ENCODE results near the gene GCHFR. TPM values are rescaled to one million over a fixed set of nuclear protein-coding genes. Genes with fewer than 3 reads are reported as not detected.

GCHFR gene
- total RNA-seq, 1 donor from 2014 or later, result 7.4 TPM

GRCh38 chr15:40754883-40755811 lies 8.7 kb upstream of the GCHFR start, which contains the start of gene RMDN3:
RMDN3 (minus strand) TSS chr15:40755254; CDS start chr15:40754783, 471 bp downstream.
- DNase-seq, result peak; percentile 92

GRCh38 chr15:40755812-40756208 lies 8.1 kb upstream of the GCHFR start:
- no peak for DNase-seq

GRCh38 chr15:40756938-40757337 lies 6.9 kb upstream of the GCHFR start:
- DNase-seq, result no peak

DNA sequence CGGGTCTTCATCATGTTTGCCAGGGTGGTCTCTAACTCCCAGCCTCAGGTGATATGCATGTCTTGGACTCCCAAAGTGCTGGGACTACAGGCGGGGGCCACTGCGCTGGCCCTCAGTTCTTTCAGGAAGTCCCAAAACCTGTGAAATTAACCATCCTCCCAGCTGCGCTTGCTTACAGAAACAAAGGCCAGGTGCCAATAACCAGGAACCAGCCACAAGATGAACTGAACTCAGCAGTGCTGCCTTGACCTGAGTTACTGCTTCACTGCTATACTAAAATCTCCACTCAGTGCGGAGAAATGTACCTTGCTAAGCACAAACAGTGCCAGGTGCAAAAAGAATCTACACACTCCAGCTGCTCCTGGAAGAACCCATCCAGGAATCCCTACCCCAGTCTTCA lies 3.9 kb upstream of the GCHFR start:
- no peak for DNase-seq

DNA sequence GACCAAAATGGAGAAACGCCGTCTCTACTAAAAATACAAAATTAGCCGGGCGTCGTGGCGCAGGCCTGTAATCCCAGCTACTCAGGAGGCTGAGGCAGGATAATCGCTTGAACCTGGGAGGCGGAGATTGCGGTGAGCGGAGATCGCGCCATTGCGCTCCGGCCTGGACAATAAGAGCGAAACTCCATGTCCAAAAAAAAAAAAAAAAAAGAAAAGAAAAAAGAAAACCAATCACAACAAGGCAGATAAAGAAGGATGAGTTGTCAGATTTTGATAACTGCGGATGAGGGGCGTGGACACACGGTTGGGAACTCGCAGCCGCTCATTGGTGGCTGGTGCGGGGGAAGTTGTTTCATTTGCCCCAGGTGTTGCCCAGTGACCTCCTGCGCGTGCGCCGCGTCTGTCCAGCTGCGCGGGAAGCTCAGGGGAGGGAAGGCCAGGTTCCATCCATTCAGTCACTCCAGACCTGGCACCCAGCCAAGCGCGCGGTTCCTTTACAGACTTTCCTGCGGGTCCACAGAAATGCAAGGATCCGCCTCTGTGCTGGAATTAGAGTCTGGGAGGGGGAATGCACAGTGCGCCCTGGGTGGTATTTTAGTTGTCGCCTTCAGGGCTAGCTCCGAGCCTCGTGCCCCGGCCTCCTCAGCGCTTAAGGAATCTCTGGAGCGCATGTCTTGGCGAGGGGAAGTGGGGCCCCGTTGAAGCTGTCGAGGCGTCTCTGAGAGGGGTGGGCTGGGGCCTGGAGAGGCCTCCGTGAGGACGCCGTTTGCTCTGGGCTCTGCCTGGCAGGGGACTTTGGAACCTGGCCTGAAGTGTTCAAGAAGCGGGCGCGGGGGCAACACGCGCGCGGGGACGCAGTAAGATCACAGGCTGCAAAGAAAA lies 708 bp upstream of the GCHFR start:
- peak; percentile 57 for DNase-seq

GRCh38 chr15:40764629-40765103 lies 798 bp downstream of the GCHFR start:
- peak; percentile 51 for DNase-seq

DNA sequence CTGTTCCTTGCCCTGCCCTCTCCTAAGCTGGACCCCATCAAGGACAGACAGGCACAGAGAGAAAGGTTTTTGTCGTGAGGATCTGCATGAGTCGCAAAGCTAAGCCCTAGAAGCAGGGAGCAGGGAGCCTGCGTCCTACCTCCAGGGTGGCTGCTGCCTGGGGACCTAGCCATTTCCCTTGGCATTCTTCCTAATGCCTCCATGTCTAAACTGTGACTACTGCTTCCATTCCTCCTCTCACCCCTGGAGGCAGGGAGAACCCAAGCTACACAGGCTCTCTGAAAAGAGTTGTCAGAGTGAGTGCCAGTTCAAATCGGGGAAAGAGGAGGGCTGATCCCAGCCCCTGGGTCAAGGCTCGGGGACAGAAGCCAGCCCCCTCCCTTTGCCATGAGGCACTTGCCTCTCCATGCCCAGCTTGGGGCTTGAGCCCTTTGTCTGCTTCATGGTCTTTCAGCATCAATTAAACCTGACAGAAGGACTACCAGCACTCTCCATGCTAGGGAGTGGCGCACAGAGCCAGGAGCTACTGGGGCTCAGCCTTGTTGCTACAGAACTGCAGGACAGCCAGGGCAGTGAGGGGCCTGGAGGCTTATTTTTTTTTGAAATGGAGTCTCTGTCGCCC lies 2.4 kb downstream of the GCHFR start:
- no peak for DNase-seq

DNA sequence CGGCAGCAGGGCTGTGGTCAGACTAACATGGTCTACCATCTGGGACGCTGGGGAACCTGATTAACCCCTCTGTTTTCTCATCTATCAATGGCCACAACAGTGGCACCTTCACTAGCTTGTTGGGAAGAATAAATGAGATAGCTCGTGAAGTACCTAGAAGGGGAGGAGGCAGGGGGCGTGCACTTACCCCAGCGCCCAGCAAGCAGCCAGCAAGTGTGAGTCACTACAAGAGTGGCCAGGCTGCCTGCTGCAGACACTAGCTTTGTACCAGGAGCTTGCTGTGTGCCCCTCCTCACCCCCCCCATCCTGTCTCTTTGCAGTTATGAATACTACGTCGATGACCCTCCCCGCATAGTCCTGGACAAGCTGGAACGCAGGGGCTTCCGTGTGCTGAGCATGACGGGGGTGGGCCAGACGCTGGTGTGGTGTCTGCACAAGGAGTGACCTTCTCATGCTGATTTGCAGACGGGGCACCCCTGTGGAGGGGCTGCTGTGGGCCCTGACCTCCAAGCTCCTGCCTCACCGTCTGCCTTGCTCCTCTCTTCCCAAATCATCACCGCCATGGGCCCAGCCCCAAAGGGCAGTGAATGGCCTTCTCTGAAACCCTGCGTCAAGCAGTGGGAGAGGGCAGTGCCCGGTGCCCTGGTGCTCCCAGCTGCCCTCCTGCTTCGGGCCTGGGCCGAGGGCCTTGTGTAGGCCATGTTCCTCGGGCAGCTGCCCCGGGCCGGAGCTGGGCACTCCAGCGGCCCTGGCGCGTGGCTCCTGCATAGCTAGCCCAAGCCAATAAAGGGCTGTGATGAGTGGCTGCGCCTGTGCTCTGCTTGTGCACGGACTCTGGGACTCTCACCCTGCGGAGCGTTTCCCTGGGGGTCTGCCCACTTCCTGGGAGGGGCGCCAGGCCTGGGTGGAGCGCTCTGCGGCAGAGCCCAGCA lies 3.3 kb downstream of the GCHFR start:
- DNase-seq, result no peak

DNA sequence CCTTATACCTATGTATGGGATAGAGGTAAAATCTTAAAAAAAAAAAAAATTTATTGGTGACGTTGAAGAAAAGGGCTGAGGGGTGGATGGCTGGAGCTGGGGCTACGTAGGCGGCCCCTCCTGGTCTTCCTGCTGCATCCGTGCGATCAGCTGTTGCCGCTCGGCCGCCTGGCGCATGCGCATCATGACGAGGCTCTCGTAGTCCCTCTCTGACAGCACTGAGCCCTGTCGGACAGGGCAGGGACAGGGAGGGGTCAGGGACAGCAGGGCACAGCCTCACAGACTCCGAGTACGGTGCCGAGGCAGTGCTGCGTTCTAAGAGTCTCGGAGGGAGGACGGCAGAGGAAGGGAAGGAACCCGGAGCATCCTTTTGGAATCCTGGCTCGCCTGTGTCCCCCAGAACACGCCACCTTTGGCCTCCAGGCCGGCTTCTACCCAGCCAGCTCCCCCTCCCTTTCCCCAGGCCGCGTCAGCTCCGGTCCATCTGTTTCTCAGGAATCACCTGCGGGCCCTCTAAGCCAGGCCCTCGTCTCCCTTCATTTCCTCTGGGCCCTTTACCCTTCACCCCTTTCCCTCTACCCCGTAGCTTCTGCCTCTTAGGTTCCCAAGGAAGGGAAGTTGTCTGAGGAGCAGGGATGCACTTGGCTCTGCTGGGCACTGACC lies 4.1 kb downstream of the GCHFR start:
- DNase-seq, result no peak

DNA sequence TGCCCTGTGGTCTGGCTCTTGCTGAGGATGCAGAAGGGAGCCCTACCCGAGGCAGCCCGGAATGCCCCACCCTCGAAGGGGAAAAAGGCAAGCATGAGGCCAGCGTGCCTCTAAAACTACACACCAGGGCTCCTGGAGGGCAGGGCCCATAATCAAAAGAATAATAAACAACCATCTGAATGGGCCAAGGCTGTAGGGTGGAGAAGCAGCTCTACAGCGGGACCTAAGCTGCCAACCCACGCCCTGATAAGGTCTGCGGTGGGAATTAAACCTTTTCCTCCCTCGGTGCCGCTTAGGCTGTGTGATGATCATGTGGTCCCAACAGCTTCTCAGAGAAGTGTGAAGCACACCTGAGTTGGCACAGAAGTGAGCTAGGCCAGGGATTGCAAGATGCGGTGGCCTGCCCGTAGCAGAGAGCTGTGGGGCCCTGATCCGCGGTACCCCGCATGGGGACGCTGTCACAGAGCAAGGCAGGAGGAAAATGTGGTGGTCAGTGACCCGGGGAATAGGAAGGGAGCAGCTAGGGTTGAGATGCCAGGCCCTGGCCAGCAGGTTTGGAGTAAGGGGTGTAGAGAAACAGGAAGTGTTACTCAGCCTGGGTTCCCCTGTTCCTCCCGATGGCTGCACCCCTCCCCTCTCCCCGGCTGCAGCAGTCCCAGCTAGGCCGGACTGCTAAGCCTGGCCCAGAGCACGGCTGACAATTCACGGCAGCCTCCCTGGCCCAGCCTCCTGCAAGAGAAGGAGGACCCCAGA lies 4.8 kb downstream of the GCHFR start:
- DNase-seq, result no peak

DNA sequence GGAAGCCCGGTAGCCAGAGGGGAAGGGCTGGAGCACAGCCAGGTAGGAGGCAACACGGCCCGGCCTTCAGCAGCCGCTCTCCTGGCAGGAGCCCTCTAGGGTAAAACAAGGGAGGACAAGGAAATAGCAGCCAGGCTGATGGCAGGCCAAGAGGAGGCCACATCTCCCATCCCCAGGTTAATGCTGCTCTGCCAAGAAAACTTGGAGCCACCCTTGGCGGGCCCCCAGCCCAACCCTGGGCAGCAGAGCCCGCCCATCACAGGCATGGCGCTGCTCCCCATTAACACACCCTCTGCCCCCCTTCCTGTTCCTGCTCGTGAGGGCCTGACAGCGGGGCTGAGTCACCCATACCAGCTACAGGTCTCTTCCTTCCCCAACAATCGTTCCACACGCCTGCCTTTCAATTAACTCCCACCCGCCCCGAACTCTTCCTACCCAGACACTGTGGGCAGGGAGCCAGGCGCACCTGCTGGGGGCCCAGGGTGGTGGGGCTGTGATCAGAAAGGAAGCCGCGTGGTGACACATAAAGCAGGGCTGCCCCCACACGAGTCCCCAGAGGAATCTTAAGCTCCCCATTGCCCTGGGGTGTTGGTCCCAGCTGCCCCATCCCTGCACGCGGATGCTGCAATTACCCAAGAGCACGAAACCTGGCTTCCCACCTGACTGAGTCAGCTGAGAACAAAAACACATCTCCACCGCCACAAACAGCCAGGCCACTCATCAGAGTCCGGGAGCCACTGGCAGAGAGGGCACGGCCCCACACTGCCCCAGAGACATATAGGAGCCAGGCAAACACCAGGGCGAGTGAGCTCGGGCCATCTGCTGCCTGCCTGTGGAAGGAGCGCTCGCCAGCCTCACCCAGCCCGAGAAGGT lies 5.6 kb downstream of the GCHFR start, which contains the start of gene C15orf62:
Gene C15orf62 (plus strand): TSS at position 707 of the 873 bp plus-strand sequence. CDS start 516 bp downstream, outside the sequence.
- no peak for DNase-seq

DNA sequence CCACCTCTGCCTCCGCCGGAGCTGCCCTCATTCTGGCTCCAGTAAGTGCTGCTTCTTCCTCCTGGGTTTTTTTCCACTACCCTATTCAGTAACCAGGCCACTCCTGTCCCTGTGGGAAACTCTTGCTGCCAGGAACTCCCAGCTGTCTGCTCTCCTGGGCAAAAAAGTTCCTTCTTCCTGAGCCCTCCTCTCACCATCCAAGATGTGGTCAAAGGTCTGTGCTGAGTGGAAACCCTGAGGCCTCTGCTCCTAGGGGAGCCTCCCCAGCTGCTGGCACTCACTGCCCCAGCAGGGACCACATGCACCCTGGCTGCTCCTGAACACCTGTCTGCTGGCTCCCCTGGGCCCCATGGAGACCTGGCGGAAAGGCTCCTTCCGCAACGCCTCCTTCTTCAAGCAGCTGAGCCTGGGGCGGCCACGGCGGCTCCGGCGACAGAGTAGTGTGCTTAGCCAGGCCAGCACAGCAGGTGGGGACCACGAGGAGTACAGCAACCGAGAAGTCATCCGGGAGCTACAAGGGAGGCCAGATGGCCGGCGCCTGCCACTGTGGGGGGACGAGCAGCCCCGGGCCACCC lies 6.4 kb downstream of the GCHFR start:
- no peak for DNase-seq

DNA sequence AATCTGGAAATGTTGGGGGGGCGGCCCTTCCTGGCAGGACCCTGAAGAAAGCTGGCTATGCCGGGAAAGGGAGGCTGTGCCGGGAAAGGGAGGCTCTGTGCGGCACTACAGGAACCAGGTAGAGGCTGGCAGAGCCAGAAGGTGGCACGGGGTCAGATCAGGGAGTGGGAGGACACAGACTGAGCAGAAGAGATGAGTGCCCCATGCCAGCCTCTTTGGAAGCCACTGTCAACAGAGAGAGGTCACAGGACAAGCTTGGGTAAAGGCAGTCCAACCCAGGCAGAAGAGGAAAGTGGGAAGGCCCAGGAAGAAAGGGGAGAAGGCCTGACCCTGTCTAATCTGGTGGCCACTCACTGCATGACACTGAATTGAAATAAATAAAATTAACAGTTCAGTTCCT lies 7.4 kb downstream of the GCHFR start:
- no peak for DNase-seq

DNA sequence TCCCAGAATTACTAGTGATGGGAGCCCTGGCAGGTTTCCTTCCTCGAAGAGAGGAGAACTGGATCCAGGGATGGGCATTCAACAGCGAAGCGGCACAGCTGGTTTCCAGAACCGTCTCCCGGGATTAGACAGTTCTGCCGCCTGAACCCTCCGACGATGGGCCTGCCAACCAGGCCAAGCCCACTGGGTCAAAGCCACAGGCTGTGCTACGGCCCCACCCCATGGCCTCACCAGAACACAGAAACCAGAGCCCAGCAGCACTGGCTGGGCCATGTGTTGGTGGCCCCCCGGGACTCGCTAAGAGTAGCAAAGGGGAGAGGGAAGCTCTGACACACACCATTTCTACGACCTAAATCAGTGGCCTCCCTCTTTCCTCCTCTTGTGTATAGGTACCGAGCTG lies 8.1 kb downstream of the GCHFR start:
- DNase-seq, result no peak

DNA sequence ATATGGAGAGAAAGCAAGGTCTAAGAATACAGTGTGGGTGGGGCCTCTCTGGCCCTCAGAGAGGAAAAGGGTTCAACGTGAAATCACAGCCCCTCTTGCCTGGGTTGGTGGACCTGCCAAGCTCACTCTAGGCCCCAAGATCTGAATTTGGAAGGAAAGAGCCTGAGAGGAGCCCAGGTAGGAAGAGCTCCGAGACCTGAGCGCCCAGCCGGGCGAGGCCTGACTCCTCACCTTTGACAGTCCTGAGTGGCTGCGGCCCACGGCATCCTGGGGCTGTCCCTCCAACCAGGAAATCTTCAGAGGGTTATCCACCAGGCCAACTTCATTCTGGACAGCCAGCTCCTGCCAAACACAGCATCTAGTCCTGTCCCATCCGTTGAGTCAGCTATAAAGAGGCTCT lies 9.6 kb downstream of the GCHFR start:
- no peak for DNase-seq

GRCh38 chr15:40773902-40774301 lies 10.0 kb downstream of the GCHFR start:
- DNase-seq, result no peak

DNA sequence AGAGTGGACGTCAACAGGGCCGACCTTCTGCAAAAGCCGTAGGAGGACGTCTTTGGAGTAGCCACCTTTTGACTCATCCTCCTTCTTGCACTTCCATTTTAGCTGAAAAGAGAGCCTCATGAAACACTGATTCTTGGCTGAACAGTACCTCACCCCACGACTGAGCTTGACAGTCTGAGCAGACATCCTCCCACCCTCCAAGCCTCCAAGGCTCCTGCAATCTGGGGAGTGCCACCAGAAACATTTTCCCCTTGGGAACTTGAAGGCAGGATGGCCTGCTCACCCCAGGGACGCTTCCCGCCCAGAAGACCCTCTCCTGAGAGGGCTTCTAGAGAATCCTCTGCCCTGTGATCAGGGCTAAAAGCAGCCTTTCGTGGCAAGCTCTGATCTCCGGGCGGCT lies 11.1 kb downstream of the GCHFR start:
- DNase-seq, result no peak

Measured in skin of body (tissue), 2 donors.